ENCODE results near the gene ZNF484.
"Not testable (repeated sequence)": the region's sequence is repeated elsewhere in the genome, so short reads cannot be mapped to it uniquely, and the experiment has no call there.

ZNF484 gene

DNA sequence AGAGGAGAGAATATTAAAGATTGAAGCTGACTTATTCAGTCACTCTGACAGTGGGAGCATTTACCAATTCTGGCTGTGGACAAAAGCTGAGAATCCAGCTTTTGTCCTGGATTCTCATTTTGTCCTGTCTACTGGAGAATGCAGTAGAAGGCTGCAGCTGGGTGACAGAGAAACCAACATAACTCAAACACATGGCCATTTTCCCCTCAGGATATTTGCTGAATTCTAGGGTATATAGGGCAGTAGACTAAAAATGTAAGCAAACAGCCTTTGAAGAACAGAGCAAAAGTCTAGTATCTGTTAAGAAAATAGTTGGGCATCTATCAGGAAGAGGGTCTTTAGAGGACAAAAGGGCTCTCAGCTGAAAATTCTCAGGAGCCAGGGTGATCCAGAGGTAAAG, 20.6 kb downstream of the ZNF484 start:
- DNase-seq = no peak

DNA sequence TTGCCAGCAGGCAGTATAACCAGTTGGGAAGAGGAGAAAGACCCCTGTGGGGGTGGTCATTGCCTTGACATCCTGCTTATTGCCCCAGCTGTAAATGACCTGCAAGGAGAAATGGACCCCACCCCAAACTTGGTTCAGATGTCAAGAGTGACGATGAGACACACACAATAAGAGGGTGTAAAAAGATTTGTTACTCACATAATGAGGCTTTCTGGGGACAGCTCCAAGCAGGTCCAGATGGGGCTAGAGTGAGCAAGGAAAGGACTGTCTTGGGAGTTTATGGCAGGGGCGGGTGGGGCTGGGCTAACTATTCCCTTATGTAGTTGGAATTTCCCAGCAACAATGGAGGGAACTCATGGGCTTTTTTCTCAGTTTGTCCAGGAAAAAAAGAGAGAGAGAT, 24.1 kb downstream of the ZNF484 start:
- no peak for DNase-seq

DNA sequence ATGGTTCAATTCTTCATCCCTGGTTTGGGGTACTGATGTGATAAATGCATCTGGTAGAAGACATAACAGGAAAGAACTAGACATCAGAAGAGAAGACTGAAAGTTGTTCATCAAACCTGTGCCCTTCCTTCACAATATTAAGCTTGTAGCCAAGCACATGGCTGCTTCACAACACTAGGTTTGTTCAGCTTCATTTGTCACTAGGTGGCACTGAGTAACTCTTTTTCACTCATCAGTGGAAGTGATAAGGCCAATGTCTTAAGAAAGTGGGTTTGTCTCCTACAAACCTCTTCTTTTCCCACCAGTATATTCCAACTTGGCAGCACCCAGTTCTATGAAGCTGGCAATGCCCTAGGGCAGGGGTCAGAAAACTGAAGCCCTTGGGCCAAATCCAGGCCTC, 26.9 kb downstream of the ZNF484 start:
- no peak for DNase-seq

DNA sequence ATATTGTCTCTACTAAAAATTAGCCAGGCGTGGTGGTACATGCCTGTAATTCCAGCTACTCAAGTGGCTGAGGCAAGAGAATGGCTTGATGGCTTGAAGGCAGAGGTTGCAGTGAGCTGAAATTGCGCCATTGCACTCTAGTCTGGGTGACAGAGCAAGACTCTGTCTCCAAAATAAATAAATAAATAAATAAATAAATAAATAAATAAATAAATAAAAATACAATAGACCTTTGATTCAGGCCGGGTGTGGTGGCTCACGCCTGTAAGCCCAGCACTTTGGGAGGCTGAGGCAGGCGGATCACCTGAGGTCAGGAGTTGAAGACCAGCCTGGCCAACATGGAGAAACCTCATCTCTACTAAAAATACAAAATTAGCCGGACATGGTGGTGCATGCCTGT, 29.1 kb downstream of the ZNF484 start:
- not testable (repeated sequence) for DNase-seq

DNA sequence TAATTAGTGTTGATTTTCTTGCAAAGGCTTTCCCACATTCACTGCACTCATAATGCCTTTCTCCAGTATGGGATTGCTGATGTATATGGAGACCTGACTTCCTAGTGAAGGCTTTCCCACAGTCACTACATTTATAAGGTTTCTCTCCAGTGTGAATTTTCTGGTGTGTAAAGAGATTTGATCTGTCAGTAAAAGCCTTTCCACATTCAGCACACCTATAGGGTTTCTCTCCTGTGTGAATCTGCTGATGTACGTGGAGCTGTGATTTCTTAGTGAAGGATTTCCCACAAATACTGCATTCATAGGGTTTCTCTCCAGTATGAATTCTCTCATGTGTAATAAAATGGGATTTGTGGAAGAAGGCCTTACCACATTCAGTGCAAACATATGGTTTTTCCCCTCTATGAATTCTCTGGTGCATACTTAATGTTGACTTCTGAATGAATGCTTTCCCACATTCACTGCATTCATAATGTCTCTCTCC, 31.1 kb downstream of the ZNF484 start:
- no peak for DNase-seq

DNA sequence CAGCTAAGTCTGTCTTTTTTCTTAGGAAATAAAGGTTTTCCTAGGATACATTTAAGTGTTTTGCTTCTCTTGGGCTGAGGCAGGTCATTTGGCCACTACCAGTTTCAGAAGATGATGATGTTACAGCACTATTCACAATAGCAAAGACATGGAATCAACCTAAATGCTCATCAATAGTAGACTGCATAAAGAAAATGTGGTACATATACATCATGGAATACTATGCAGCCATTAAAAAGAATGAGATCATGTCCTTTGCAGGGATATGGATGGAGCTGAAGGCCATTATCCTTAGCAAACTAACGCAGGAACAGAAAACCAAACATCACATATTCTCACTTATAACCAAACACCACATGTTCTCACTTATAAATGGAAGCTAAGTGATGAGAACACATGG, 39.4 kb downstream of the ZNF484 start:
- not testable (repeated sequence) for DNase-seq

DNA sequence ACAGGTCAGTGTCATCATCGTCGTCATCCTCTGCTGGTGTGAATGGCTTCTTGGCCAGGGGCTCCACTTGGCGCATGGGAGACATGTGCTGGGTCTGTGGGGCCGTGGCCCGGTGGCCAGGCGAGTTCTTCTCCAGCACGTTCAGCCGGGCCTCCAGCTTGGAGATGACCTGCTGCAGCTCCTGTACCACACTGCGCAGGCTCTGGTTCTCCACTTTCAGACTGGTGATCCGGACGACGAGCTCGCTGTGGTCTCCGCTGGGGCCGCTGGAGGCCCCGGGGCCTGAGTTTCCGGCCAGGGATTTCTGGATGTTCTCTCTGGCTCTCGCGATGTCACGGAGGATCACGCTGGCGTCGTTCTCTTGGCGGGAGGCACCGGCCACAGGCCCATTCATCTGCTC, 40.6 kb downstream of the ZNF484 start:
- no peak for DNase-seq

DNA sequence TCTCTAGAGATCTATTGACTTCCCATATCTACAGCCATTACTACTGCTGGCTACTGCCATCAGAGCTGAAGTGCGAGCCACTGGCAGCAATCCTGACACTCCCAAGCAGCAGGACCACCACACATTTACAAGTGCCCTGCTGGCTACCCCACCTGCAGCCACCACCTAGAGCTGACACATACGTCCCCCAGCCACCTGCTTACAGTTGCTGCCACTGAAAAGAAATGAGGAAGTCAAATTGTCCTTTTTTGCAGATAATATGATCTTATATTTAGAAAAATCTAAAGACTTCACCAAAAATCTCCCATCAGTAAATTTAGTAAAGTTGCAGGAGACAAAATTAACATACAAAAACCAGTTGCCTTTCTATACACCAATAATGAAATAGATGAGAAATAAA, 48.4 kb downstream of the ZNF484 start:
- no peak for DNase-seq

DNA sequence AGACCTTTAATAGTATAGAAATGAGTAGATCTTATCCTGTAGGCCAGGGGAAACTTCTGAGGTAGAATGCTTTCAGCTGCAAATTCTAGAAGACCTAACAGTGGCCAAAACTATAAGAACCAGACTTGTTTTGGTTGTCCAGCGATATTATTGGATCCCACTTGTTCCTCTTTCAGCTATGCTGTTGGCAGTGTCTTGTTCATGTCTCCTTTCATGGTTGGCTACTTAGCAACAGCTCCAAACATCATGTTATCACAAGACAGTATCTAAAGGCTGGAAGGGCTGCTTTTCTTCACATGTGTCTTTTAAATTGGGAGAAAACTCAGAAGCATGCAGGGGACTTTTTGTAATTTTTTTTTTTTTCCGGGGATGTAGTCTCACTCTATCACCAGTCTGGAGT, 52.8 kb downstream of the ZNF484 start:
- DNase-seq = not testable (repeated sequence)

DNA sequence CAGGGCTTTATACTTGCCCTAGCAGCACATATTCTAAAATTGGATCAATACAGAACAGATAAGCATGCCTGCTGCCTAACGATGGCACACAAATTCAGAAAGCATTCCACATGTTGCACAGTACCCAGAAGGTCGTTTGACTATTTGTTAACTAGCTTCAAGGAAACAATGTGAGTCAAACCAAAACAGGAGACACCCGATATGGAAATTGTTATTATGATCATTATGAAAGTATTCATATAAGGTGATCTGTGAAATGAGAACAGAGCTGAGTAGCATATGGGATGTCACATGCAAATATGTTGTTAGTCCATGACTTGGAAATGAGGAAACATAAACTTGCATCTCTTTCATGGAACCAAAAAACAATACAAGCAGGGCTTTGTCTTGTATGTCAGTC, 56.9 kb downstream of the ZNF484 start:
- no peak for DNase-seq

DNA sequence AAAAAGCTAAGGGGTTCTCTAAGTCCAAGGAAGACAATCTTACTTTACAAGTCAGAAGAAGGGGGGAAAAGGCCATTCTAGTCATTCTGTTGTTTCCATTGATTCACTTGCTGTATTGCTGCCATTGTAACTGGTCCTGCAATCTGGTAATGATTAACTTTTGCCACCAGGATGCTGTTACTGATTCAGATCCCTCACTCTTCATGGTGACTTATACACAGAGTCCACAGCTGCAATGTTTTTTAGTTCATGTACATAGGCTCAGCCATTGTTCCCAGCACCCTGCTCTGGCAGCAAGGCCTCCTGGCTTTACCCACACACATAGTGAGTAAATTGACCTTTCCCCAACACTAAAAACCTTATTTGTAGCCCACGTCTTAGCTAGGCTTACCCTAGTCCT, 57.9 kb downstream of the ZNF484 start:
- DNase-seq = peak; percentile 17

DNA sequence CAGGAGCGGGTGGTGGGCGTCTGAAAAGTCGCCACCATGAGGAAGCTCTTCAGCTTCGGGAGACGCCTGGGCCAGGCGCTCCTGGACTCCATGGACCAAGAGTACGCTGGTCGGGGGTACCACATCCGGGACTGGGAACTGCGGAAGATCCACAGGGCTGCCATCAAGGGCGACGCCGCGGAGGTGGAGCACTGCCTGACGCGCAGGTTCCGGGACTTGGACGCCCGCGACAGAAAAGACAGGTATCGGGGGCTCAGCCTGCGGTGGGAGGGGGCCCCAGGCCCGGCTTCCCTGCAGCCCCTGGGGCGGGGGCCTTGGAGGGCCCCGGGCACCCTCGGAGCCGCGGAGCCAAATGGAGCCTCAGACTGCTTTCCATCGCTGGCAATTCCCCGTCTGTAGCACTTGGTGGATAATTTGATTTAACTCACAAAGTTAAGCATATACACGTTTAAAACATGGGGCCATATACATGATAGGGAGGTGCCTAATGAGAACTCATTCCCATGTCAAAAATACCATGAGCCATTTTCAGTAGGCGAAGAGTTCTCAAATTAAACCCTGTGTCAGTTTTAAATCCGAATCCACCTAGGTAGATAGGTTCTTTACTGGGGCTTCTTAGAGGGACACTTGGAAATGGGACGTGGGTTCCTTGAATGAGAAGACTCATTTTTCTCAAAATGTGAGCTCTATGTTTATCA, 68.1 kb downstream of the ZNF484 start:
- DNase-seq = not testable (repeated sequence)

DNA sequence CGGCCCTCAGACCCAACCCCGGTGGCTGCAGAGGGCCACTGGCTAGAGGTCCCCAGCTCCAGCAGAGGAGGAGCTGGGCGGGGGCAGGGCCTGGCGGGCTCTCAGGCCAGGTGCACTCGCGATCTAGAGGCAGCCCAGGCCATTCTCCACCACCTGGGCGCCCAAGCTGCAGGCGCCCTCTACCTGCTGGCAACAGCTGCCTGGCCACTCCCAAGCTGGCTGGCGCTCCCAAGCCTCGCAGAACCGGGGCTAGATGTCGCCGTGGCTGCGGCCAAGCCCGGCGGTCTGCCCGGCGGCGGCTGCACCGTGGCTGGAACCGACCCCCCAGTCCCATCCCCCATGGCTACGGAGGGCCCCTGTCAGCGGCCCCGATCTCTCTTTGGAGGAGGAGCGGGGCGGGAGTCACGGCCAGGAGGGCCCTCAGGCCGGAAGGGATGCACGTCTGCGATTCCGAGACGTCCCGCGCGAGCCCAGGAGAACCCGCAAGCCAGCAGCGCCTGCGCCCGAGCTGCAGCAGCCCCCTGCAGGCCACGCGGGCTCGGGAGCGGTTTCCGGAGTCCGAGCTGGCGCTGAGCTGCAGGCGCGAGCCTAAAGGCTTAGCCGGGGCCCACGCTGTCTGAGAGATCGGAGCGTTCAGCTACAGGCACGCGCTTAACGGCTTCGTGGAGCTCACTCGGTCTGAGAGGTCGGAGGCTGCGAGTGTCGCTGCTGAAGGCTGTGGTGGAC, 68.9 kb downstream of the ZNF484 start:
- DNase-seq = peak; percentile 60

DNA sequence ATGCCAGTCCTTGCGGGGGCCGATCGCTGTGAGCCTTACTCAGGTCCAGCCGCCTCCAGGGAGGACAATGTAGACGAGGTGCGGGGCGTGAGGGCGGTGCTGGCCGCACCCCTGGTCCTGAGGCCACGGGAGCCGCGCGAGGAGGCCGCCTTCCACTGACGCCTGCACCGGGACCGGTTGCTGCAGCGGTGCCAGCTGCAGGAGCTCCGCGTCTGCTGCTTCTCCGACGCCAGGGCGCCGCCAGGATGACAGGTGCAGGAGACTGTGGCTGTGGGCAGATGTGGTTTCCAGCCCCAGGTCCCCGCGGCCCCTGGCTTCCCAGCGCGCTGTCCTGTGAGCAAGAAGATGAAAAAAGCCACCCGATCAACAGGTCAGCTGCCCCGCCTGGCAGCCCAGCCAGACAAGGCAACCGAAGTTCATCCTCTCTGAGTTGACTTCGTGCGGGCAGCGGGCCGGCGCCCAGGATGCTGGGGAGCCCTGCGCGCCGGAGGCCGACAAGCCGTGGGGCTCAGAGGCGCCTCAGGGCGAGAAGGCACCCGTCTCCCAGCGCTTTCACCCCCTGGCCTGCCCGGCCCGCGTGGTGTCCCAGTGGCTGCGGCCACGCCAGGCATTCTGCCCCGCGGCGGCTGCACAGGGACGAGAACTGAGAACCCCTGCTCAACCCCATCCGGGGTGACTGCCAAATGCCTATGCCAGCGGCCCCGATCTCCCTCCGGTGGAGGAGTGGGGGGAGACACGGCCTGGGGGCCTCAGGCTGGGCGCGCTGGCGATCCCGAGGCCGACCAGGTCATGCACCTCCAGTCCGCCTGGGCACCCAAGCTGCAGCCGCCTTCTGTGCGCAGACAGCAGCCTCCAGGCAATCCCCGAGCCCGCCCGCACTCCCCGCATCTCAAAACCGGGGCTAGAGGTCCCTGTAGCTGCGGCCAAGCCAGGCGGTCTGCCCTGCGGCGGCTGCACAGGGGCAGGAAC, 69.8 kb downstream of the ZNF484 start:
- peak; percentile 13 for DNase-seq

DNA sequence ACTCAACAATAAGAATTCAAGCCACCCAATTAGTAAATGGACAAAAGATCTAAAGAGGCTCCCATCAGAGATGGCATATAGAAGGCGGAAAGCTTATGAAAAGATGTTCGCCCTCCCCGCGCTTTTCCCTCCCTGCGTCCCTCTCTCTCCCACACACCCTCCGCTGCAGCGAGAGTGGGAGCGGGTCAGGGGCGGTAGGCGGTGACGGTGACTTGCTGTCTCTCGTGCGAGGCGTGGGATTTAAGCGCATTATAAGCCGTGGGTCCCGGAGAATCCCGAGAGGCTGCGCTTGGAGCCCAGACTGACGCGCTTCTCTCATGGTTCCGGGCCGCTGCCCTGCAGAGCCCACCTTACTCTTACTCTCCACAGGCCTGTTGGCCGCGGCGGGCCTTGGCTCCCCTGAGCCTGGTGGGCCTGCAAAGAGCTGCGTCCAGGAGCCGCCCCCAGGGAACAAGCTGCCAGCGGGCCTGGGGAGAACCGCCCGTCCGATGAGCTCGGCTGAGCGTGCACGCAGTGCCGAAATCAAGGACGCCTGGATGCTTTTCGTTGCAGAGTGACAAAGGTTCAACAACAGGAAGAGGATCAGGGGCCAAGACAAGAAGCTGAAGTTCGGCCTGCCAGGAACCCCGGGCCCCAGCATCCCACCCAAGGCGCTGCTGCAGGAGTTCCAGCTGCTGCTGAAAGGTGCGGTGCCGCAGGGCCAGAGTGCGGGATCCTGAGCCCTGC, 70.6 kb downstream of the ZNF484 start:
- no peak for DNase-seq

DNA sequence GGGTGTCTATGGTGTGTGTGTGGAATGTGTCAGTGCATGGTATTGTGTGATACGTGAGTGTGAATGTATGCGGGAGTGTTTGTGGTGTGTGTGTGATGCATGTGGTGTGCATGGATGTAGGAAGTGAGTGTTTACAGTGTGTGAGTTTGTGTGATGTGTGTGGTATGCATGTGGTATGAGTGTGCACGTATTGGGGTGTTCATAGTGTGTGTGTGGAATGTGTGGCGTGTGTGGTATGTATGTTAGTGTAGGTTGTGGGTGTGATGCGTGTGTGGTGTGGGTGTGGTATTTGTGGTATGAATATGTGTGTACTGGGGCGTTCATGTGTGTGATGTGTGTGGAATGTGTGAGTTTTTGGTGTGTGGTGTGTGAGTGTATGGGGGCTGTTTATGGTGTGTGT, 73.1 kb downstream of the ZNF484 start:
- no peak for DNase-seq

DNA sequence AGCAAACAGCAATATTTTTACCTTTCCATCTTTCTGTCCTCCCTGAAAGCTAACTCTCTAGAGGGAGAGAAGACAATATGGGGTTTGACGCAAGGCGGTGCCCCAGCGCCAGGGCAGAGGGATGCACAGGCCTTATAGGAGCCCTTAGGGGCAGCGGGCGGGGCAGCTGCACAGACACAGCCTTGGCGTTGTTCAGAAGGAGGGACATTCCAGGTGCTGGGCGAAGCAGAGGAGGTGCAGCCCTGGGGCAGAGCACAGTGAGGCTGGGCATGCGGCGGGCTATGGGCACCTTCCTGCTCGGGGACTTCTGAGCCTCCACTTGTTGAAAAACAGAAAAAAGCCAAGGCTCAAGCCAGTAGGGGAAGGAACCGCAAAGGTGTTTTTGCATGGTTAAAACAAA, 79.5 kb downstream of the ZNF484 start:
- no peak for DNase-seq

DNA sequence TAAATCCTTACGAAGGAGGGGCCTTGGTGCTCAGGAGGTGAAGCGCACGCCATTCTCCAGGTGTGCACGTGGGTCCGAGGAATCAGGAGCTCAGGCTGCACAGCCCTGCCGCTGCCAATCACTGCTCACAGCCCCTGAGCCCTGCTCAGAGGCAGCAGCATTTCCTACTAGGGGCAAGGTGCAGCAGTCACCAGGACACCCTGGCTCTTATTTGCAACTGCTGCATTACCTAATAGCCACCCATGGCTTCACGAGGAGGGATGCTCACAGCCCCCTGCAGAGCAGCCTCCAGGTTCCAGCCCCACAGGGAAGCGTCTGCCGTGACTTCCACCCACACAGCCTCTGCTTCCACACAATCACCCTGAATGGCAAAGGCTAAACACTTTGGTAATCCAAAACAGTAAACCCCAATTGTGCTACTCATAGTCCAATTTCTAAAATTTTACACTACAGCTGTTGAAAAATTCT, 81.5 kb downstream of the ZNF484 start:
- not testable (repeated sequence) for DNase-seq

DNA sequence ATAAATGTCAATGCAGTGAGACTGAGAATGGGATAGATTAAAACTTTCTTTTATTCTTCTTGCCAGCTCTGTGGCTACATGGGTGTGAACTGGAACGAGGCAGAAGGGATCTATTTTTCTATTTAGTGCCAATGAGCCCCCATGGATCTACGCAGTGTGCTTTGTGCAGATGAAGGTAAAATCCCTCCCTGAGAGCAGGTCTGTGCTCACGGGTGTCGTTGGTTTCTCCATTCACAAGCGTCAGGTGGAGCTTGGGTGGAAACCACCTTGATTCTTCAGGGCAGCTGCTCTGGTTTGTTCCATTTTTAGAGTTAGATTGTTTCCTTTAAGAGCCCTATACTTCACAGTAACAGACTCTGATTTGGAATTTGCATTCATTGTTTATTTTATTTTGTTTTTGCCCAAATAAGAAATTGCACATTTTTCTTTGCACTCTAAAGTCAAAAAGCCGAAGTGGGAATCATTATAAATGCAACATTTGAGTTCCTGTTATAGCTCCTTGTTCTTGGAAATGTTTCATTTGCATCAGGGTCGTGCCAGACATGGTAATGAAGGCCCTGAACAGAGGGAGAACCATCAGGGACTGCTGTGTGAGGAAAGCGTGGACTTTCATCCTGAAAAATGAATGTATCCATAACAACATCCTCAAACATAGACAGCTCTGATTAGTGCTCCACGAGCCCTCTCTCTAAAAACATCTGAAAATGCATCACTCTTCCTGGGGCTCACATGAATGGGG, 82.1 kb downstream of the ZNF484 start:
- no peak for DNase-seq

Measured in stimulated activated CD4-positive, alpha-beta T cell treated with anti-CD3 and anti-CD28 coated beads, Interleukin-1b, Interleukin-23, amount 100 ng/mL, for 48 hours (primary cell).